Motor neuron (in vitro differentiated cells): ENCODE results near the gene PIGV. TPM values are rescaled to one million over a fixed set of nuclear protein-coding genes. Genes with fewer than 3 reads are reported as not detected.

Experiments
- ATAC-seq, 8 experiments: fragments of 200-7000 bp; cut with Tn5 transposase; replicated peaks in 6 of 8; 2 replicates each; pipeline ENCODE4 v1.8.0; 2021; ENCODE audit warnings: mild to moderate bottlenecking in 8 of 8, moderate library complexity in 8 of 8
- H3K27ac ChIP-seq, 2 donors: fragments of 250-450 bp; sonication (Bioruptor Pico); 2 replicates each; pipeline ENCODE4 v1.9.0; 2021; ENCODE audit warnings: antibody characterized with exemption in 2 of 2, mild to moderate bottlenecking in 2 of 2, moderate library complexity in 1 of 2
- H3K4me1 ChIP-seq, 2 donors: fragments of 250-450 bp; sonication (Bioruptor Pico); replicated peaks in 1 of 2; 2 replicates each; pipeline ENCODE4 v1.6.1; 2021; ENCODE audit warnings: antibody characterized with exemption in 2 of 2, mild to moderate bottlenecking in 2 of 2, moderate library complexity in 1 of 2
- H3K4me3 ChIP-seq, 5 donors: fragments of 250-450 bp; sonication (Bioruptor Pico); 2 replicates each; pipeline ENCODE4 v1.9.0; 2021; ENCODE audit warnings: antibody characterized with exemption in 5 of 5, mild to moderate bottlenecking in 5 of 5, moderate library complexity in 4 of 5
- WGBS, 10 experiments: fragments of 450-650 bp; shearing (Covaris generic); methylation state at CpG; one replicate each; pipeline ENCODE4 v1.0.0; 2022; 5-methylcytosine and 5-hydroxymethylcytosine counted together
- in situ Hi-C, 9 experiments: fragments of 400-800 bp; cut with MboI; loops; one replicate each; pipeline ENCODE4 v1.15.0; 2021; ENCODE audit warnings: low sequenced_read_pairs in 9 of 9, low pct_unique_long_range_greater_than_20kb in 2 of 9; ENCODE audit not compliant: unreplicated experiment in 9 of 9
- total RNA-seq, 8 experiments: library from RNA; unstranded; fragments of 300-600 nt; gene quantifications; 2 replicates each; pipeline versions ENCODE4 v1.2.3 to v1.2.4, GENCODE V29; 2022

The PIGV gene
- total RNA-seq, 8 experiments from 2014 or later, result 8.2 to 26.7 (median 10.3) TPM

DNA sequence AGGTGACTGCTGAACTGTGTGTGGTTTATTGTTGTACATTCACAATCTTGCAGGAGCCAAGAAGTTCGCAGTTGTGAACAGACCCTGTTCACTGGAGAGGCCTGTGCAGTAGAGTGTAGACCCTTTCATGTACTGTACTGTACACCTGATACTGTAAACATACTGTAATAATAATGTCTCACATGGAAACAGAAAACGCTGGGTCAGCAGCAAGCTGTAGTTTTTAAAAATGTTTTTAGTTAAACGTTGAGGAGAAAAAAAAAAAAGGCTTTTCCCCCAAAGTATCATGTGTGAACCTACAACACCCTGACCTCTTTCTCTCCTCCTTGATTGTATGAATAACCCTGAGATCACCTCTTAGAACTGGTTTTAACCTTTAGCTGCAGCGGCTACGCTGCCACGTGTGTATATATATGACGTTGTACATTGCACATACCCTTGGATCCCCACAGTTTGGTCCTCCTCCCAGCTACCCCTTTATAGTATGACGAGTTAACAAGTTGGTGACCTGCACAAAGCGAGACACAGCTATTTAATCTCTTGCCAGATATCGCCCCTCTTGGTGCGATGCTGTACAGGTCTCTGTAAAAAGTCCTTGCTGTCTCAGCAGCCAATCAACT lies 6.4 kb upstream of the PIGV start:
- Histone ChIP-seq H3K4me3 (no peak overlapping the region), H3K4me1 (peaks cover 21 to 26% of the 10 kb centered on the region in 2 donors), H3K27ac (no peak overlapping the region)
- in situ Hi-C loops, result loop anchor here in 1 of 9 experiments (10.0 kb wide), 1 partner anchor 177 kb away; no protein-coding TSS in a partner anchor
- WGBS, 10 experiments, result 59 to 95% (median 92%) methylated on average over 3 to 11 of the region's 11 CpGs
- no peak for ATAC-seq

GRCh38 chr1:26782521-26783212 lies 5.1 kb upstream of the PIGV start:
- ATAC-seq, result no peak
- Histone ChIP-seq H3K4me1 (peaks cover 31 to 37% of the 10 kb centered on the region in 2 donors), H3K4me3 (no peak overlapping the region), H3K27ac (no peak overlapping the region)
- WGBS, 10 experiments, result 40 to 100% (median 88%) methylated on average over 1 to 3 of the region's 3 CpGs; no CpG with 5 or more reads in 1 of the 10 experiments
- in situ Hi-C loops, result loop anchor here in 1 of 9 experiments (10.0 kb wide), 1 partner anchor 178 kb away; no protein-coding TSS in a partner anchor

- Histone ChIP-seq H3K27ac (peak overlapping the region in 1 of 2 donors; percentile 7), H3K4me1 (peaks cover 32 to 37% of the 10 kb centered on the region in 2 donors), H3K4me3 (no peak overlapping the region)
- WGBS, 10 experiments, result 40 to 100% (median 63%) methylated on average over 1 to 5 of the region's 5 CpGs; no CpG with 5 or more reads in 1 of the 10 experiments
- ATAC-seq, result no peak
- in situ Hi-C loops, result loop anchor here in 1 of 9 experiments (10.0 kb wide), 1 partner anchor 179 kb away; no protein-coding TSS in a partner anchor
These were observed 4.1 kb upstream of the PIGV start for GRCh38 chr1:26783646-26784022.

DNA sequence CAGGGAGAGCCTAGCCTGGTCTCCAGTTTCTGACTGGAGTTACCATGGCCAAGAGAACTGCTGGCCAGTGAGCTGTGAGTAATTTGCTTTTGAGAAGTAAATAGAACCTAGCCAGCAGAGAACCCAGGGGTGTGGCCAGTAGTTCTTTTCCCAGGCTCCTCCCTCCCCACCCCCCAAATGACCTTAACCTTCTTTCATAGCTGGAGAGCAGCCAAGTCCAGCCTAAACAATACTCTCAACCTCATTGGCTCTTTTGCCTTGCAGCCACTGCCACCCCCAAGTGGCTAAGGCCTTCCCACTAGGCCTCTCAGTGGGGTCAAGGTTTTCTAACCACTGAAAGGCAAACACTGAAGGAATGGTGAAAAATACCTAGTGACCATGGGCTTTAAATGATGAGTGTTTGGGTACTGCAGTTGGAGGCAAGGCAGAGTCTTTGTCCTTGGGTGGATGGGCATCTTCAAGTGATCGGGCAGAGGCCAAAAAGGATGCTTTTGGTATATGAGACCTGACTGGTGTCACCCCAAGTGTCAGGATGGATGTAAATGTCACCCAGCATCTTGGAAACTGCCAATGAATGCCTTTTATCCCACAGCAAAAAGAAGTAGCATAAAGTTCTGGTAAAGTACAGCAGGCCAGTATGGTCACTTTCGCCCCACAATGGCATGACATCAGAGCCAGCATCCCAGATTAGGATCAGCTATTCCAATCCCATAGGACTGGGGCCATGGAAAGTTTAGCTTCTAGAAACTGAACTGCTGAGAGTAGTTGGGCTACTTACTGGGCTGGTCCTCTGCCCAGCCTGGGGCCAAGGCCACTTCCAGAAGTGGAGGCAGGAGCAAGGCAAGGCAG lies 3.5 kb upstream of the PIGV start:
- Histone ChIP-seq H3K27ac (peak overlapping the region in 1 of 2 donors; percentile 7), H3K4me3 (no peak overlapping the region), H3K4me1 (peaks cover 35 to 39% of the 10 kb centered on the region in 2 donors)
- in situ Hi-C loops, result loop anchor here in 1 of 9 experiments (10.0 kb wide), 1 partner anchor 179 kb away; no protein-coding TSS in a partner anchor
- peak in 7 of 8 experiments; percentile 5 to 49 (median 18) for ATAC-seq
- WGBS, 10 experiments, result 86 to 100% (median 100%) methylated on average over 1 to 2 of the region's 2 CpGs; no CpG with 5 or more reads in 3 of the 10 experiments

GRCh38 chr1:26784886-26785285 lies 2.9 kb upstream of the PIGV start:
- Histone ChIP-seq H3K27ac (no peak overlapping the region), H3K4me3 (no peak overlapping the region), H3K4me1 (peaks cover 35 to 42% of the 10 kb centered on the region in 2 donors)
- ATAC-seq, result no peak
- 67 to 100% (median 100%) methylated on average over 1 of the region's 1 CpG; no CpG with 5 or more reads in 3 of the 10 experiments for WGBS, 10 experiments
- in situ Hi-C loops, result loop anchor here in 1 of 9 experiments (10.0 kb wide), 1 partner anchor 180 kb away; no protein-coding TSS in a partner anchor

GRCh38 chr1:26785611-26786436 lies 1.9 kb upstream of the PIGV start:
- no peak overlapping the region for H3K4me3 ChIP-seq
- WGBS, 10 experiments, result 47 to 100% (median 96%) methylated on average over 1 to 5 of the region's 5 CpGs
- H3K4me1 ChIP-seq, result peaks cover 35 to 42% of the 10 kb centered on the region in 2 donors
- in situ Hi-C loops, result loop anchor here in 1 of 9 experiments (10.0 kb wide), 1 partner anchor 181 kb away; no protein-coding TSS in a partner anchor
- no peak for ATAC-seq
- peak overlapping the region; percentile 99 to 100 for H3K27ac ChIP-seq

DNA sequence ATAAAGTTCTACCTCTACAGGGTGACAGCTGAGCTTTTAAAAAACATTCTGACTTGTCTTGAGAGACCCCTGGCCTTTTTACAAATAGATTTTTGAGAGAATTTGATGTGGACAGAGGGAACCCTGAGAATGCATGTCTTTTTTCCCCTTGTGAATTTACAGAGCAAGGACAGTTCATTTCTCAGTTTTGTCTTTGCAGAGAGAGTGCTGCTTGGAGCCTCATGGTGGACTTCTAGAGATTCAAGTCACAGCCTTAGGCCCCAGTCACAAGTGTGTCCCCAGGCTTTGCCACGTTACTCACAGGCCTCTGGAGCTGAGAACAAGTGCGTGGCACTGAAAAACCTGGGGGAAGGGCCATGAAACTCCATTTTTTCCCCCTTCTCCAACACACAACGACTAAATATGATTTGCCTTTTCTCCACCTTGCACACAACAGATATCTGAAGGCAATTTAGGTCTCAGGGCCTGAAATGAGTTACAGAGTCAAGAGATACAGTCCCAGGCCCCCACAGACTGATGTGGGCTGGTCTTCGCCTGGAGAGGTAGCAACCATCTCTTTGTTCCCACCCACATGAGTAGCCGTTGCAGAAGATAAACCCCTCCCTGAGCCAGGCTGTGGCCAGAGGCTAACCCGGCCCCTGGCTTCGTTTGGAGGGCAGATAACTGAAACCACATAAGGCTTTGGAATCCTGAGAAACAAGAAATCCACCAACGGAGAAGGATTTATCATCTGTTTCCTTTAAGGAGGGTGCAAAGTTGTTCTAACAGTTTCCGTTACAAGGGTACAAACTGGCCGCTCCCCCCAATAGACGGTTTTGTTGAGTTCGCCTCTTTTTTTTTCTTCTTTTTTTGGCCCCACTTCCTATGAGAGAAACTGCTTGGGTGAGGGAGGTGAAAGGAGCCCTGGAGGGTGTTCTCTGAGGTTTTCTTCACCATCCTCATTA lies 1.0 kb upstream of the PIGV start:
- peak in 3 of 8 experiments; percentile 8 to 37 (median 35) for ATAC-seq
- WGBS, 10 experiments, result 0 to 35% (median 13%) methylated on average over 1 to 12 of the region's 12 CpGs; no CpG with 5 or more reads in 1 of the 10 experiments
- Histone ChIP-seq H3K4me3 (peak overlapping the region; percentile 61 to 92 (median 72)), H3K4me1 (peaks cover 35 to 42% of the 10 kb centered on the region in 2 donors), H3K27ac (peak overlapping the region; percentile 99 to 100)
- in situ Hi-C loops, result loop anchor here in 1 of 9 experiments (10.0 kb wide), 1 partner anchor 182 kb away; no protein-coding TSS in a partner anchor

DNA sequence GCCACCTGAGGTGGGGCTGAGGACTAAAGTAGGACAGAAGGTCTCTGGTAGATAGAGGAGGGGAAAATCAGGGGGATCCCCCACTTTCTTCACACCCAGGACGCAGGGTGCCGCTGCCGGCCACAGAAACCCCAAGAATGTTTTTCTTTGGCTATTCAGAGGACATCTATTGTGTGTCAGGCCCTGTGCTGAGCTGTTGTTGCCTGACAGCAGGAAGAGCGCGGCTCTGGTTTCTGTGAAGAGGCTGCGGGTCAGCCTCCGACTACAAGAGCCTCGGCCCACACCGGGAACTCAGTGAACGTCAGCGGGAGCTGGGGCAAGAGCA lies 407 bp upstream of the PIGV start:
- Histone ChIP-seq H3K4me1 (peaks cover 35 to 42% of the 10 kb centered on the region in 2 donors), H3K4me3 (peak overlapping the region; percentile 61 to 92 (median 72)), H3K27ac (peak overlapping the region; percentile 99 to 100)
- in situ Hi-C loops, result loop anchor here in 1 of 9 experiments (10.0 kb wide), 1 partner anchor 183 kb away; no protein-coding TSS in a partner anchor
- ATAC-seq, result peak in 7 of 8 experiments; percentile 13 to 49 (median 27)
- WGBS, 10 experiments, result 0 to 4% (median 3%) methylated on average over 2 to 6 of the region's 11 CpGs; no CpG with 5 or more reads in 7 of the 10 experiments

DNA sequence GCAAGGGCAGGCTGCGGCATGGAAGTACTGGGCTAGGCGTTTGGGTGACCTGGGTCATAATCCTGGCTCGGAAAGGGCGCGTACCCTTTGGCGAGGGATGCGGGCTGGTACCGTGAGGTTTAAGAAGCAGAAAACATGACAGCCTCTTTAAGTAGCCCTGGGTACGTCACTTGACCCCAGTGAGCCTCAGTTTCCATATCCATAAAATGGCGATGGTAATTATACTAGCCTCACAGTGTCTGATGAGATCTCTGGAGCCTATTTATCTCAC lies 700 bp downstream of the PIGV start:
- peak overlapping the region; percentile 99 to 100 for H3K27ac ChIP-seq
- ATAC-seq, result peak in 2 of 8 experiments; percentile 0 to 1
- peak overlapping the region; percentile 61 to 92 (median 72) for H3K4me3 ChIP-seq
- WGBS, 10 experiments, result 0 to 22% (median 8%) methylated on average over 1 to 10 of the region's 10 CpGs; no CpG with 5 or more reads in 2 of the 10 experiments
- peaks cover 34 to 40% of the 10 kb centered on the region in 2 donors for H3K4me1 ChIP-seq
- in situ Hi-C loops, result loop anchor here in 1 of 9 experiments (10.0 kb wide), 1 partner anchor 184 kb away; no protein-coding TSS in a partner anchor

- peak in 6 of 8 experiments; percentile 5 to 12 (median 9) for ATAC-seq
- peak overlapping the region; percentile 61 to 92 (median 72) for H3K4me3 ChIP-seq
- peaks cover 29 to 34% of the 10 kb centered on the region in 2 donors for H3K4me1 ChIP-seq
- H3K27ac ChIP-seq, result peak overlapping the region; percentile 99 to 100
- WGBS, 10 experiments, result 0 to 11% (median 3%) methylated on average over 5 to 17 of the region's 19 CpGs; no CpG with 5 or more reads in 1 of the 10 experiments
- in situ Hi-C loops, result loop anchor here in 1 of 9 experiments (10.0 kb wide), 1 partner anchor 184 kb away; no protein-coding TSS in a partner anchor
These were observed 1.3 kb downstream of the PIGV start for GRCh38 chr1:26788836-26789611.
